A549 (cell line): Measurements from ENCODE around the gene DENND2D. TPM values are rescaled to one million over a fixed set of nuclear protein-coding genes. Genes with fewer than 3 reads are reported as not detected.

Experiments used
- ATAC-seq, 2 experiments: fragments of 200-7000 bp in 1 of 2; fragments of >200 bp in 1 of 2; cut with Nextera tagmentation in 1 of 2; cut with Tn5 transposase in 1 of 2; 3 replicates each; pipeline versions ENCODE4 v1.8.0 to v1.9.1; 2018 to 2020; ENCODE audit warnings: mild to moderate bottlenecking in 1 of 2, moderate library complexity in 1 of 2
- CTCF ChIA-PET: fragments of 300-600 bp; sonication (Branson Sonifier 250); formaldehyde crosslinking; extraction: SDS; loops from one replicate; lab custom pipeline; 2021; ENCODE audit warnings: antibody characterized with exemption, inconsistent platforms; lab: Yijun Ruan, JAX
- POLR2A ChIA-PET: fragments of 350-600 bp; formaldehyde crosslinking; extraction: SDS; loops from one replicate; lab custom pipeline; 2021; ENCODE audit warnings: antibody characterized with exemption, inconsistent platforms; lab: Yijun Ruan, JAX
- DNase-seq, 2 experiments: peaks; one replicate each; pipeline versions ENCODE4 v3.0.0 to v3.0.0-alpha.2; 2011 to 2016; ENCODE audit warnings: low read depth in 1 of 2, low spot score in 1 of 2
- FAIRE-seq: peaks from 2 replicates; lab custom pipeline; 2011; peaks lifted over from hg19 to GRCh38; lab: Jason Lieb, UNC
- H3K27ac ChIP-seq, 2 experiments: fragments of >200 bp; sonication (Bioruptor Twin); formaldehyde crosslinking; 3 replicates each; pipeline ENCODE4 v1.5.1; 2016 to 2017
- H3K4me1 ChIP-seq: fragments of >200 bp; sonication (Bioruptor Twin); formaldehyde crosslinking; 3 replicates; pipeline ENCODE4 v1.6.1; 2016
- H3K4me2 ChIP-seq: fragments of >200 bp; sonication (Bioruptor Twin); formaldehyde crosslinking; 3 replicates; pipeline ENCODE4 v1.6.1; 2016
- H3K4me3 ChIP-seq: fragments of >200 bp; sonication (Bioruptor Twin); formaldehyde crosslinking; 3 replicates; pipeline ENCODE4 v1.5.1; 2016
- H3K9me3 ChIP-seq: fragments of >200 bp; sonication (Bioruptor Twin); formaldehyde crosslinking; 3 replicates; pipeline ENCODE4 v1.6.1; 2016
- CBX8 ChIP-seq: fragments of 200-600 bp; sonication (generic); IDR thresholded peaks from 2 replicates; pipeline ENCODE4 v1.6.1; 2016
- CHD2 ChIP-seq: fragments of 150-350 bp; IDR thresholded peaks from 2 replicates; pipeline ENCODE4 v1.6.1; 2014; ENCODE audit warnings: low read length; ENCODE audit not compliant: partially characterized antibody
- CHD4 ChIP-seq: fragments of 200-600 bp; sonication (generic); IDR thresholded peaks from 2 replicates; pipeline ENCODE4 v1.6.1; 2016; ENCODE audit warnings: antibody characterized with exemption, mild to moderate bottlenecking, borderline replicate concordance
- EP300 ChIP-seq, 2 experiments: fragments of >200 bp; sonication (Bioruptor Twin); formaldehyde crosslinking; IDR thresholded peaks; 2 replicates in 1 of 2; 3 replicates in 1 of 2; pipeline ENCODE4 v1.6.1; 2016 to 2017
- HDAC2 ChIP-seq: fragments of 200-600 bp; sonication (generic); IDR thresholded peaks from 2 replicates; pipeline ENCODE4 v1.6.1; 2016
- KDM5A ChIP-seq: fragments of 200-600 bp; sonication (generic); IDR thresholded peaks from 2 replicates; pipeline ENCODE4 v1.6.1; 2016; ENCODE audit warnings: antibody characterized with exemption, mild to moderate bottlenecking
- MAFK ChIP-seq: fragments of 450-650 bp; IDR thresholded peaks from 2 replicates; pipeline ENCODE4 v1.6.1; 2014; ENCODE audit not compliant: partially characterized antibody
- POLR2A ChIP-seq: IDR thresholded peaks from 2 replicates; pipeline ENCODE4 v1.6.1; 2012; ENCODE audit warnings: mild to moderate bottlenecking, low read length
- POLR2AphosphoS2 ChIP-seq: conservative IDR thresholded peaks from 2 replicates; pipeline ENCODE4 v1.6.1; 2012; ENCODE audit warnings: low read length, improper control_type of control experiment, inconsistent platforms
- RAD21 ChIP-seq, 2 experiments: fragments of >200 bp in 1 of 2; sonication (Bioruptor Twin) in 1 of 2; formaldehyde crosslinking in 1 of 2; IDR thresholded peaks in 1 of 2; conservative IDR thresholded peaks in 1 of 2; 2 replicates in 1 of 2; 3 replicates in 1 of 2; pipeline ENCODE4 v1.6.1; 2012 to 2018; ENCODE audit warnings: inconsistent platforms in 1 of 2
- RCOR1 ChIP-seq: fragments of 150-350 bp; IDR thresholded peaks from 2 replicates; pipeline ENCODE4 v1.6.1; 2014; ENCODE audit warnings: antibody characterized with exemption, low read length, low read depth
- ZFP36 ChIP-seq: fragments of 450-650 bp; IDR thresholded peaks from 2 replicates; pipeline ENCODE4 v1.6.1; 2014; ENCODE audit warnings: borderline replicate concordance; ENCODE audit not compliant: partially characterized antibody
- ZSCAN20 ChIP-seq: fragments of 250-450 bp; sonication (Bioruptor Pico); IDR thresholded peaks from 2 replicates; pipeline ENCODE4 v1.8.0; 2022; ENCODE audit warnings: mild to moderate bottlenecking, moderate library complexity
- WGBS: methylation state at CpG from one replicate; pipeline ENCODE4 v1.1.6; 2017; ENCODE audit errors: missing lambda C conversion rate; 5-methylcytosine and 5-hydroxymethylcytosine counted together
- polyA plus RNA-seq, 4 experiments: library from polyadenylated mRNA; depleted of rRNA in 3 of 4; stranded (reverse); fragments of >200 nt; fragmentation: RNase III in 1 of 4; extraction: RNeasy Plus Mini Kit Qiagen cat#74134 plus additional on column Dnase treatment in 1 of 4; gene quantifications; 2 replicates in 3 of 4; 3 replicates in 1 of 4; pipeline ENCODE4 v1.2.3, GENCODE V29; 2011 to 2017
- TF ChIP-seq, protein P1 (sequence below): fragments of >200 bp; sonication (Bioruptor Twin); formaldehyde crosslinking; IDR thresholded peaks from 3 replicates; pipeline ENCODE4 v1.5.1; 2016
- TF ChIP-seq, protein P2 (sequence below): IDR thresholded peaks from 2 replicates; pipeline ENCODE4 v1.6.1; 2012
- TF ChIP-seq, protein P3 (sequence below): fragments of 250-450 bp; sonication (Bioruptor Pico); IDR thresholded peaks from 2 replicates; pipeline ENCODE4 v1.5.0; 2021; ENCODE audit warnings: mild to moderate bottlenecking, moderate library complexity, borderline replicate concordance
- TF ChIP-seq, protein P4 (sequence below): IDR thresholded peaks from 2 replicates; pipeline ENCODE4 v1.6.1; 2012; ENCODE audit warnings: low read depth, borderline replicate concordance
- TF ChIP-seq, protein P5 (sequence below): IDR thresholded peaks from 2 replicates; pipeline ENCODE4 v1.6.1; 2012
- TF ChIP-seq, protein P6 (sequence below): fragments of 450-650 bp; IDR thresholded peaks from 2 replicates; pipeline ENCODE4 v1.6.1; 2014; ENCODE audit warnings: antibody characterized with exemption
- TF ChIP-seq, protein P7 (sequence below): fragments of 150-350 bp; IDR thresholded peaks from 2 replicates; pipeline ENCODE4 v1.6.1; 2014; ENCODE audit warnings: low read depth, mild to moderate bottlenecking, low read length

Gene DENND2D
- polyA plus RNA-seq, 2 of the 4 experiments (the other 2 are of a cell fraction): 1.7 to 3.4 TPM

DNA sequence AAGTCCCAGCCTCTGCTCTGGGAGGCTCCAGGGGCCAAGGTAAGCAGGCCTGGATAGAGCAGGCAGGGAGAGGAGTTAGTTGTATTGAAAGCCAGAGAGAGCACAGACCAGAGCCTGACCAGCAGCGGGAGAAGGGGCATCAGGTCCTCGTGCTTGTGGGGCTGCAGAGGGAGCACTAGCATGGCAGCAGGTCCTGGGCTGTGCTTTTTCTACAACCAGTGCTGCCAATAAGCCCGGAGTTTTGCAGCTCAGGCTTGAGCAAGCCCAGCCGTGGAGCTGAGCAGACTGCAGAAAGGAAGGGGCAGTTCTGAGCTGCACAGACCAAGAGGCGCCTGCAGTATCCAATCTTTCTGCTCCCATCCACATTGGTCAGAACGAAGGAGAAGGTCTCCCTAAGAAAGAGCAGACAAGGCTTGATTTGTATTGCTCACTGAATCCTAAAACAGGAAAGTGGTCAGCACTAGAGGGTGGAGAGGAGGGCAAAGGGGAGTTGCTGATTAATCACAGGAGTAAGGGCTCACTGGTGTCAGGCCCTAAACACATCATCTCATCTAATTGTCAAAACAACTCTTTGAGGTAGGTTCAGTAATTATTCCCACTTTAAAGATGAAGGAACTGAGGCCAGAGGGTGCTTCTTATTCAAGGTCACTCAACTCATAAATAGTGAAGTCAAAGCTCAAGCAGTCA lies 2.7 kb downstream of the DENND2D start:
- no peak for FAIRE-seq
- ATAC-seq: peak; percentile 74 to 93
- peak; percentile 17 to 43 for DNase-seq
- CTCF ChIA-PET: interaction anchor here (1.5 to 3.1 kb wide), 2 partner anchors 25 to 187 kb away, joined by 3 to 7 read pairs; no protein-coding TSS in a partner anchor
- TF ChIP-seq MAFK: no peak
- TF ChIP-seq, protein P1, sequence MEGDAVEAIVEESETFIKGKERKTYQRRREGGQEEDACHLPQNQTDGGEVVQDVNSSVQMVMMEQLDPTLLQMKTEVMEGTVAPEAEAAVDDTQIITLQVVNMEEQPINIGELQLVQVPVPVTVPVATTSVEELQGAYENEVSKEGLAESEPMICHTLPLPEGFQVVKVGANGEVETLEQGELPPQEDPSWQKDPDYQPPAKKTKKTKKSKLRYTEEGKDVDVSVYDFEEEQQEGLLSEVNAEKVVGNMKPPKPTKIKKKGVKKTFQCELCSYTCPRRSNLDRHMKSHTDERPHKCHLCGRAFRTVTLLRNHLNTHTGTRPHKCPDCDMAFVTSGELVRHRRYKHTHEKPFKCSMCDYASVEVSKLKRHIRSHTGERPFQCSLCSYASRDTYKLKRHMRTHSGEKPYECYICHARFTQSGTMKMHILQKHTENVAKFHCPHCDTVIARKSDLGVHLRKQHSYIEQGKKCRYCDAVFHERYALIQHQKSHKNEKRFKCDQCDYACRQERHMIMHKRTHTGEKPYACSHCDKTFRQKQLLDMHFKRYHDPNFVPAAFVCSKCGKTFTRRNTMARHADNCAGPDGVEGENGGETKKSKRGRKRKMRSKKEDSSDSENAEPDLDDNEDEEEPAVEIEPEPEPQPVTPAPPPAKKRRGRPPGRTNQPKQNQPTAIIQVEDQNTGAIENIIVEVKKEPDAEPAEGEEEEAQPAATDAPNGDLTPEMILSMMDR: peak; percentile 13; the same call in 1 of the 3 replicates
- TF ChIP-seq CBX8: no peak
- peak in 1 of 2 experiments; percentile 29; a peak in 1 of 5 replicates for TF ChIP-seq RAD21 (conservative IDR thresholded peaks at IDR 0.05 in 1 of 2, IDR thresholded peaks at IDR 0.05 in 1 of 2)
- Histone ChIP-seq H3K27ac (no peak overlapping the region), H3K4me3 (no peak overlapping the region), H3K4me2 (no peak overlapping the region), H3K4me1 (no peaks in the 10 kb centered on the region), H3K9me3 (no peaks in the 10 kb centered on the region)
- POLR2A ChIA-PET: no interaction called here
- WGBS: 61% methylated on average over 4 of the region's 6 CpGs

DNA sequence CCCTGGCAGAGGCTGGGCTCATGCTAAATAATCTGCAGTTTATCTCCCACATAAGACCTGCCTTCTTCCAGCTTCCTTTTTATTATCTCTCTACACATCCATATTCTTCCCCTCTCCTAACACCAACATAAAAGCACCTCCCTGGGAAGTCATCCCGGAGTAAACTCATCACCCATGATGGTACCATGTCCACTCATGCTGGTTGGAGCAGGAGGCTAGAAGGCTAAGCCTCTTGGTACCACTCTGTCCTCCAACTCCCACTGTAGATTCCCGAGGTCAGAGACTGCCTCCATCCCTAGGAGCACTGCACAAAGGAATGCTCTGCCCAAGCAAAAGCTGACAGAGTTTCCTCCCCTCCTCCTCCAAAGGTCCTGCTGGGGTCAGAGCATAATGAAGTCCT lies 4.2 kb downstream of the DENND2D start:
- FAIRE-seq: no peak
- no peak for ATAC-seq
- no peaks in the 10 kb centered on the region for H3K9me3 ChIP-seq
- CTCF ChIA-PET: interaction anchor here (0.8 kb wide), 2 partner anchors 9 to 22 kb away, joined by 3 to 4 read pairs; no protein-coding TSS in a partner anchor
- no peak overlapping the region for H3K4me3 ChIP-seq
- 58% methylated on average over 2 of the region's 2 CpGs for WGBS
- POLR2A ChIA-PET: no interaction called here
- H3K27ac ChIP-seq: no peak overlapping the region
- no peak for DNase-seq
- no peak overlapping the region for H3K4me2 ChIP-seq
- H3K4me1 ChIP-seq: no peaks in the 10 kb centered on the region
- TF ChIP-seq, protein P2, sequence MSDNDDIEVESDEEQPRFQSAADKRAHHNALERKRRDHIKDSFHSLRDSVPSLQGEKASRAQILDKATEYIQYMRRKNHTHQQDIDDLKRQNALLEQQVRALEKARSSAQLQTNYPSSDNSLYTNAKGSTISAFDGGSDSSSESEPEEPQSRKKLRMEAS: no peak
- TF ChIP-seq CHD4 (no peak), EP300 (IDR thresholded peaks at IDR 0.05) (no peak), ZFP36 (no peak), HDAC2 (no peak), ZSCAN20 (CRISPR knock-in tag) (no peak), KDM5A (no peak), RCOR1 (no peak), CHD2 (no peak), POLR2AphosphoS2 (no peak), POLR2A (no peak), MAFK (no peak)
- TF ChIP-seq, protein P3, sequence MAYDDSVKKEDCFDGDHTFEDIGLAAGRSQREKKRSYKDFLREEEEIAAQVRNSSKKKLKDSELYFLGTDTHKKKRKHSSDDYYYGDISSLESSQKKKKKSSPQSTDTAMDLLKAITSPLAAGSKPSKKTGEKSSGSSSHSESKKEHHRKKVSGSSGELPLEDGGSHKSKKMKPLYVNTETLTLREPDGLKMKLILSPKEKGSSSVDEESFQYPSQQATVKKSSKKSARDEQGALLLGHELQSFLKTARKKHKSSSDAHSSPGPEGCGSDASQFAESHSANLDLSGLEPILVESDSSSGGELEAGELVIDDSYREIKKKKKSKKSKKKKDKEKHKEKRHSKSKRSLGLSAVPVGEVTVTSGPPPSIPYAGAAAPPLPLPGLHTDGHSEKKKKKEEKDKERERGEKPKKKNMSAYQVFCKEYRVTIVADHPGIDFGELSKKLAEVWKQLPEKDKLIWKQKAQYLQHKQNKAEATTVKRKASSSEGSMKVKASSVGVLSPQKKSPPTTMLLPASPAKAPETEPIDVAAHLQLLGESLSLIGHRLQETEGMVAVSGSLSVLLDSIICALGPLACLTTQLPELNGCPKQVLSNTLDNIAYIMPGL (CRISPR knock-in tag): no peak
- TF ChIP-seq, protein P4, sequence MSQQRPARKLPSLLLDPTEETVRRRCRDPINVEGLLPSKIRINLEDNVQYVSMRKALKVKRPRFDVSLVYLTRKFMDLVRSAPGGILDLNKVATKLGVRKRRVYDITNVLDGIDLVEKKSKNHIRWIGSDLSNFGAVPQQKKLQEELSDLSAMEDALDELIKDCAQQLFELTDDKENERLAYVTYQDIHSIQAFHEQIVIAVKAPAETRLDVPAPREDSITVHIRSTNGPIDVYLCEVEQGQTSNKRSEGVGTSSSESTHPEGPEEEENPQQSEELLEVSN: no peak
- TF ChIP-seq, protein P5, sequence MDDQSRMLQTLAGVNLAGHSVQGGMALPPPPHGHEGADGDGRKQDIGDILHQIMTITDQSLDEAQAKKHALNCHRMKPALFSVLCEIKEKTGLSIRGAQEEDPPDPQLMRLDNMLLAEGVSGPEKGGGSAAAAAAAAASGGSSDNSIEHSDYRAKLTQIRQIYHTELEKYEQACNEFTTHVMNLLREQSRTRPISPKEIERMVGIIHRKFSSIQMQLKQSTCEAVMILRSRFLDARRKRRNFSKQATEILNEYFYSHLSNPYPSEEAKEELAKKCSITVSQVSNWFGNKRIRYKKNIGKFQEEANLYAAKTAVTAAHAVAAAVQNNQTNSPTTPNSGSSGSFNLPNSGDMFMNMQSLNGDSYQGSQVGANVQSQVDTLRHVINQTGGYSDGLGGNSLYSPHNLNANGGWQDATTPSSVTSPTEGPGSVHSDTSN: no peak
- TF ChIP-seq, protein P6, sequence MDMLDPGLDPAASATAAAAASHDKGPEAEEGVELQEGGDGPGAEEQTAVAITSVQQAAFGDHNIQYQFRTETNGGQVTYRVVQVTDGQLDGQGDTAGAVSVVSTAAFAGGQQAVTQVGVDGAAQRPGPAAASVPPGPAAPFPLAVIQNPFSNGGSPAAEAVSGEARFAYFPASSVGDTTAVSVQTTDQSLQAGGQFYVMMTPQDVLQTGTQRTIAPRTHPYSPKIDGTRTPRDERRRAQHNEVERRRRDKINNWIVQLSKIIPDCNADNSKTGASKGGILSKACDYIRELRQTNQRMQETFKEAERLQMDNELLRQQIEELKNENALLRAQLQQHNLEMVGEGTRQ: no peak
- TF ChIP-seq, protein P7, sequence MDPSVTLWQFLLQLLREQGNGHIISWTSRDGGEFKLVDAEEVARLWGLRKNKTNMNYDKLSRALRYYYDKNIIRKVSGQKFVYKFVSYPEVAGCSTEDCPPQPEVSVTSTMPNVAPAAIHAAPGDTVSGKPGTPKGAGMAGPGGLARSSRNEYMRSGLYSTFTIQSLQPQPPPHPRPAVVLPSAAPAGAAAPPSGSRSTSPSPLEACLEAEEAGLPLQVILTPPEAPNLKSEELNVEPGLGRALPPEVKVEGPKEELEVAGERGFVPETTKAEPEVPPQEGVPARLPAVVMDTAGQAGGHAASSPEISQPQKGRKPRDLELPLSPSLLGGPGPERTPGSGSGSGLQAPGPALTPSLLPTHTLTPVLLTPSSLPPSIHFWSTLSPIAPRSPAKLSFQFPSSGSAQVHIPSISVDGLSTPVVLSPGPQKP: no peak
- TF ChIP-seq, all 56 proteins: peak for 0
